Progenitor cell of endocrine pancreas (in vitro differentiated cells): ENCODE data around the gene CERCAM. TPM values are rescaled to one million over a fixed set of nuclear protein-coding genes. Genes with fewer than 3 reads are reported as not detected.
A peak's percentile ranks its signal among the peaks of the same experiment; 100 is the strongest.

Experiments
- DNase-seq: peaks from one replicate; pipeline ENCODE4 v3.0.0; 2021; ENCODE audit warnings: low spot score; ENCODE audit not compliant: unreplicated experiment
- H3K27ac Mint-ChIP-seq: 2 replicates; pipeline ENCODE4 v1.8.0; 2021; ENCODE audit warnings: mild to moderate bottlenecking, moderate library complexity, mixed read lengths
- H3K27me3 Mint-ChIP-seq: 2 replicates; pipeline ENCODE4 v1.8.0; 2021; ENCODE audit warnings: mixed read lengths
- H3K36me3 Mint-ChIP-seq: 2 replicates; pipeline ENCODE4 v1.8.0; 2022; ENCODE audit warnings: mixed read lengths; ENCODE audit not compliant: insufficient read depth
- H3K4me1 Mint-ChIP-seq: 2 replicates; pipeline ENCODE4 v1.8.0; 2021; ENCODE audit warnings: low read depth, mixed read lengths
- H3K4me3 Mint-ChIP-seq: 2 replicates; pipeline ENCODE4 v1.8.0; 2021; ENCODE audit warnings: low read depth, mild to moderate bottlenecking, moderate library complexity, mixed read lengths
- H3K9me3 Mint-ChIP-seq: 2 replicates; pipeline ENCODE4 v1.8.0; 2021; ENCODE audit warnings: low read depth, mixed read lengths
- total RNA-seq: library from RNA; stranded (reverse); gene quantifications from 2 replicates; pipeline ENCODE4 v1.2.1, GENCODE V29; 2021
- TF ChIP-seq, protein P1 (sequence below): fragments of 200-600 bp; sonication (generic); IDR thresholded peaks from one replicate; pipeline ENCODE4 v1.5.0; 2021; ENCODE audit warnings: antibody characterized with exemption, mild to moderate bottlenecking; ENCODE audit not compliant: unreplicated experiment

Gene CERCAM
- total RNA-seq, 1 donor from 2014 or later, result 19.6 TPM

DNA sequence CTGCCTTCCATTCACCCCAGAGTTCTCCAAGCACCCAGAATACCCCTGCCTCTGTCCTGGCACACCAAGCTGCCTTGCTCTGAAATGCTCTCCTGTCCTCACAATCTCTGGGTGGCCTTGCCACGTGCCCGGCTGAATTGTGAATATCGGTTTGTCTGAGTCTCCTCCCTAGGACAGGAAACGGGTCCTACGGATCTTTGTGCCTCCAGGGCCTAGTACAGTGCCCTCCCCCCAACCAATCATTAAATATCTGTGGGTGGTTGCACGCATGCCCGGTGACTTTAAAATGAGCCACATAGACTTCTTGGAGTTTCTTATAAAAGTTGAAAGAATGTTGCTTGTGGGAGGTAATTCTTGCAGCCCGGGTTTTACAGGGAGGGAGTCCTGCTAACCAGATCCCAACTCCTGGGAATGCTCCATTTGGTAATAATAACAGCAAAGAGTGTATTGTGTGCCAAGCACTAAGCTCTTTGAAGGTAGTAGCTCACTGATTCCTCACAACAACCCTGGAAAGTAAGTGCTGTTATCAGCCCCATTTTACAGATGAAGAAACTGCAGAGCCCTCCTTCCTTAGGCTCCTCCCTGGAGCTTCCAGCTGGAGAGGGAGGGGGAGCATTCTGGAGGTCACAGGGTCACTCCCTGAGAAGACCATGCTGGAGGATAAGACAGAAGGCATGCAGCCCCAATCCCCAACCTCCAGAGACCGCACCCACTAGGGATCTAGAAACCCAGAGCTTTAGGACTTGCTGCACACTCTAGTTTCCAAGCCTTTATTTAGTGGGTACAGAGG, 26.1 kb upstream of the CERCAM start:
- Mint-ChIP-seq H3K27ac (no peak overlapping the region), H3K4me3 (no peak overlapping the region), H3K36me3 (peaks cover 5% of the 10 kb centered on the region), H3K9me3 (no peaks in the 10 kb centered on the region), H3K27me3 (peaks cover 66% of the 10 kb centered on the region), H3K4me1 (peaks cover 7% of the 10 kb centered on the region)
- TF ChIP-seq, protein P1, sequence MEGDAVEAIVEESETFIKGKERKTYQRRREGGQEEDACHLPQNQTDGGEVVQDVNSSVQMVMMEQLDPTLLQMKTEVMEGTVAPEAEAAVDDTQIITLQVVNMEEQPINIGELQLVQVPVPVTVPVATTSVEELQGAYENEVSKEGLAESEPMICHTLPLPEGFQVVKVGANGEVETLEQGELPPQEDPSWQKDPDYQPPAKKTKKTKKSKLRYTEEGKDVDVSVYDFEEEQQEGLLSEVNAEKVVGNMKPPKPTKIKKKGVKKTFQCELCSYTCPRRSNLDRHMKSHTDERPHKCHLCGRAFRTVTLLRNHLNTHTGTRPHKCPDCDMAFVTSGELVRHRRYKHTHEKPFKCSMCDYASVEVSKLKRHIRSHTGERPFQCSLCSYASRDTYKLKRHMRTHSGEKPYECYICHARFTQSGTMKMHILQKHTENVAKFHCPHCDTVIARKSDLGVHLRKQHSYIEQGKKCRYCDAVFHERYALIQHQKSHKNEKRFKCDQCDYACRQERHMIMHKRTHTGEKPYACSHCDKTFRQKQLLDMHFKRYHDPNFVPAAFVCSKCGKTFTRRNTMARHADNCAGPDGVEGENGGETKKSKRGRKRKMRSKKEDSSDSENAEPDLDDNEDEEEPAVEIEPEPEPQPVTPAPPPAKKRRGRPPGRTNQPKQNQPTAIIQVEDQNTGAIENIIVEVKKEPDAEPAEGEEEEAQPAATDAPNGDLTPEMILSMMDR, result no peak
- no peak for DNase-seq

DNA sequence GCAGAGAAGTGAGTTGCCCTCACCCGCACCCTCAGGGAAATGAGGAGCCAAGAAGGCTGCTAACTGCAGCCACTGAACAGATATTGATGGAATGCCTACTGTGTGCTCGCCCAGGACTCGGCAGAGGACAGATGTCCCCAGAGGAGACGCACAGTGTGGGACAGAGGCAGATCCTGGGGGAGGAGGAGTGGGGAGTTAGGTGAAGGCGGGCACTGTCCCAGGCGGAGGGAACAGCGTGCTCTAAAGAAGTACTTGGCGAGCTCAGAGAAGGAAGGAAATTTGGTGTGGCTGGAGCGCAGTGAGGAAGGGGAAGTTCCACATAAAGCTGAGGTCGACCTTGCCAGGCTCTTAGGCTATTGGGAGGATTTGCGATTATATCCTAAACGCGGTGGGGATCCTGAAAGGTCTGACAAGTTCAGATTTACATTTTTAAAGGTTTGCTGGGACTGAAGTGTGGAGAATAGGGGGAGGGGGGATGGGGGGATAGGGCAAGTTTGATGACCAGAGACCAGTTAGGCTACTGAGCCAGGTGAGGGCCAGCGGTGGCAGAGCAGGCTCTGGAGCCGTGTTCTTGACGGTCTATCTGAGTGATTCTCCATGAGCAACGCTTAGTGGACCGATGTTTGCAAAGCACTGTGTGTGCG, 23.6 kb upstream of the CERCAM start:
- Mint-ChIP-seq H3K36me3 (peaks cover 2% of the 10 kb centered on the region), H3K27me3 (peaks cover 61% of the 10 kb centered on the region), H3K4me3 (no peak overlapping the region), H3K27ac (peak overlapping the region; percentile 5), H3K9me3 (no peaks in the 10 kb centered on the region), H3K4me1 (peaks cover 4% of the 10 kb centered on the region)
- TF ChIP-seq, protein P1, result no peak
- DNase-seq, result no peak

DNA sequence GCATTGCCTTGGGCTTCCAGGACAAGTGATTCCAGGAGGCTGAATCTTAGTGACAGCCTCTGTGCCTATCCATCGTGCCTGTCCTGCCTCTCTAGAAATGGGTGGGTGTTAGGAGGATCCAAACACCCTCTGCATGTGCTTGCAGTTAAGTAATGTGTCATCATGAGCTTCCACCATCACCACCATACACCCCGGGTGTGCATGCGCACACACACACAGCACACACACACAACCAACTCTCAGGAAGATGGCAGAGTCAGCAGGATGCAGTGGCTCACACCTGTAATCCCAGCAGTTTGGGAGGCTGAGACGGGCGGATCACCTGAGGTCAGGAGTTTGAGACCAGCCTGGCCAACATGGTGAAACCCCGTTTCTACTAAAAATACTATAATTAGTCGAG, 22.8 kb upstream of the CERCAM start:
- no peak overlapping the region for H3K27ac Mint-ChIP-seq
- H3K27me3 Mint-ChIP-seq, result peaks cover 61% of the 10 kb centered on the region
- TF ChIP-seq, protein P1, result no peak
- H3K36me3 Mint-ChIP-seq, result peaks cover 2% of the 10 kb centered on the region
- peaks cover 3% of the 10 kb centered on the region for H3K4me1 Mint-ChIP-seq
- H3K4me3 Mint-ChIP-seq, result no peak overlapping the region
- DNase-seq, result no peak
- no peaks in the 10 kb centered on the region for H3K9me3 Mint-ChIP-seq

DNA sequence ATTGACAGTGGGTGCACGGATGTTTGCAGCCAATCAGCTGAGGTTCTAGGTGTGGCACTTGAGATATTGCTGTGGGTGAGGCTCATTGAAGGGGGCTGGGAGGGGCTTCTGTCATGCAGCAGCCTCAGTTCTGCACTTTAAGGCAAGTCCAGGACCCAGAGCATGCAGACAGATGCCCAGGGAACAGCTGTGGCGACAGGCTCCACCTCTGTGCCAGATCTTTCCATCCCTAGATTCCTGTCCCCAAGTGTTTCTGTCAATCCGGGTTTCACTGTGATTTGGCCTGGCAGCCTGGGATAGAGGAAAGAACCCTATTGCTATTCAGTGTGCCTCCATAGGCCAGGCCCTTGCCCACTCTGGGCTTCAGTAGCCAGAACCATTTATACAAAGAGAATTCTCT, 20.8 kb upstream of the CERCAM start:
- H3K36me3 Mint-ChIP-seq, result no peaks in the 10 kb centered on the region
- H3K27me3 Mint-ChIP-seq, result peaks cover 48% of the 10 kb centered on the region
- no peaks in the 10 kb centered on the region for H3K9me3 Mint-ChIP-seq
- no peak overlapping the region for H3K27ac Mint-ChIP-seq
- H3K4me1 Mint-ChIP-seq, result peaks cover 3% of the 10 kb centered on the region
- H3K4me3 Mint-ChIP-seq, result no peak overlapping the region
- TF ChIP-seq, protein P1, result no peak
- DNase-seq, result no peak

DNA sequence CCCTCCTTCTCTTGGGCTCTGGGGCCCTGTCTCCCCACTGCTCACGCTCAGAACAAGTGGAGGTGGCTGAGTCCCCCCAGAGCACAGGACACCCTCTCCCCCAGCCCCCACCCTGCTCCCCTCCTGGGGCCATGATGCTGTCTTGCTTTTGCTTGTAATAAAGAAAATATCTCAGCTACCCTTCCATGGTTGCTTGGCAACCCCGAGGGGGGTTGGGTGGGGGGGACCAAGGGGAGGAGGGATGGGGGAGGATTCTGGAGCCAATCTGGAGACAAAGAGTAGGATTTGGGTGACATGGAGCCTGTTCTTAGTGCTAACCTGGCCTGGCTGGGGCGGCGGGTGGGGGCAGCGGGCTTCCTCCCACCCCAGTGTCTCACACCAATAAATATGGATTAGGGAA, 16.1 kb upstream of the CERCAM start:
- H3K27me3 Mint-ChIP-seq, result peaks cover 44% of the 10 kb centered on the region
- TF ChIP-seq, protein P1, result no peak
- H3K4me3 Mint-ChIP-seq, result no peak overlapping the region
- no peak for DNase-seq
- no peaks in the 10 kb centered on the region for H3K36me3 Mint-ChIP-seq
- no peak overlapping the region for H3K27ac Mint-ChIP-seq
- peaks cover 4% of the 10 kb centered on the region for H3K4me1 Mint-ChIP-seq
- no peaks in the 10 kb centered on the region for H3K9me3 Mint-ChIP-seq
